ENCODE results near the gene GAS5. TPM values are rescaled to one million over a fixed set of nuclear protein-coding genes. Genes with fewer than 3 reads are reported as not detected.

The GAS5 gene
- total RNA-seq, 1 donor from 2014 or later: 335 TPM

GRCh38 chr1:173832748-173833147 is 35.0 kb downstream of the GAS5 start:
- intact Hi-C loops (cut with micrococcal nuclease): no loop called here

- intact Hi-C loops (cut with micrococcal nuclease): loop anchor here (10.0 kb wide), 4 partner anchors 623 to 1383 kb away; partner anchors contain the start of genes PIGC and TNFSF4
These were observed 40.2 kb downstream of the GAS5 start for GRCh38 chr1:173827611-173828010.

GRCh38 chr1:173824315-173825081 is 43.3 kb downstream of the GAS5 start, which contains the start of the genes CENPL and DARS2:
CENPL (minus strand) TSS chr1:173824883; CDS start chr1:173811299, 13,584 bp downstream.
DARS2 (plus strand) TSS chr1:173824673; CDS start chr1:173825230, 557 bp downstream.
- intact Hi-C loops (cut with micrococcal nuclease): loop anchor here (1.0 to 10.0 kb wide), 16 partner anchors 44 to 1380 kb away; partner anchors contain the start of genes CACYBP, MRPS14, PIGC and RABGAP1L

GRCh38 chr1:173823781-173824314 is 43.9 kb downstream of the GAS5 start:
- intact Hi-C loops (cut with micrococcal nuclease): loop anchor here (1.0 to 10.0 kb wide), 16 partner anchors 44 to 1379 kb away; partner anchors contain the start of genes CACYBP, MRPS14, PIGC and RABGAP1L

- intact Hi-C loops (cut with micrococcal nuclease): loop anchor here (10.0 kb wide), 4 partner anchors 617 to 1377 kb away; partner anchors contain the start of genes PIGC and TNFSF4
These were observed 46.1 kb downstream of the GAS5 start for GRCh38 chr1:173821680-173822079.

GRCh38 chr1:173818459-173818858 is 49.3 kb downstream of the GAS5 start:
- intact Hi-C loops (cut with micrococcal nuclease): no loop called here

Other genes starting within 250 kb of the GAS5 start
- gene TEX50, start 232.7 kb downstream of the GAS5 start, total RNA-seq: not detected in 2 replicates
- gene ANKRD45, start 198.1 kb downstream of the GAS5 start, total RNA-seq: not detected in 2 replicates
- 23.0 and 23.4 TPM in 2 replicates for gene KLHL20, start 153.0 kb downstream of the GAS5 start, total RNA-seq
- 23.7 and 26.3 TPM in 2 replicates for gene DARS2, start 43.3 kb downstream of the GAS5 start, total RNA-seq
- 25.9 and 28.8 TPM in 2 replicates for gene CENPL, start 43.1 kb downstream of the GAS5 start, total RNA-seq
- 10.8 and 11.1 TPM in 2 replicates for gene ZBTB37, start 391 bp upstream of the GAS5 start, total RNA-seq
- gene SERPINC1, start 49.3 kb upstream of the GAS5 start, total RNA-seq: 0.49 TPM in 1 of 2 replicates, not detected in the other
- 37.8 and 37.9 TPM in 2 replicates for gene RC3H1, start 154.4 kb upstream of the GAS5 start, total RNA-seq